ENCODE data around the gene AP2M1.

Gene AP2M1

DNA sequence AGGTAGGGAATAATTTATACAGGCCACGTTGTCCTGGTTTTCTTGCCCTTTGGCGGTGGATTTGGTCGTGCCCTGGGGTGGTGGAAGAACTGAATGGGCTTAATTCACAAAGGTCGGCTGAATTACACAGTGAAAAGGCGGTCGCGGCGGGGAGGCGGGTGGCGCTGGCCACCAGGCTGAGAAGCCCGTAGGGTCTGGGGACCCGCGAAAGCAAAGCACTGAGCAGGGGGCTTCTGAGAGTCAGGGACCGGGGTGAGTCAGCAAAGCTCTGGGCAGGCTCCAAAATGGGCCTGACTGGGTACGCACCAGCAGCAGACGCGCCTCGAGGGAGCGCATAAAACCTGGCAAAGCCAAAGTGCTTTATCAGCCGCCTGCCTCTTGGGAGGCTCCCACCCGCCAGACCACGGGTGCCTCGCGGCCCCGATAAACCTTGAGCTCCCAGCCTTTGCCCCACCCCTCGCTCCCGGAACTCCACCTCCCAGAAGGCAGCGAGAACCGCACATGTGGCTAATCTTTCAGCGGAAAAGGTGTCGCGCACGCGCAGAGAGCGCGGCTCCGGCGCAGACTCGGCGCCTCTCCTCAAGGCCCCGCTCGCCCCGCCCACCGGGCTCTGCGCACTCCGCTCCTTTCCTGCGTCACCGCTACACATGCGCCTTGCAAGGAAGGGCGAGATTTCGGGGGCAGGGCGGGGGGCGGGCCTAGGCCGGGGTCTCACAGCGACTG is 11.0 kb downstream of the AP2M1 start:
- peak; percentile 99 for DNase-seq (ENCODE audit: low read depth)
- peak overlapping the region; percentile 97 for H3K4me3 ChIP-seq (ENCODE audit: low read depth, low read length)
- TF ChIP-seq, protein P1, sequence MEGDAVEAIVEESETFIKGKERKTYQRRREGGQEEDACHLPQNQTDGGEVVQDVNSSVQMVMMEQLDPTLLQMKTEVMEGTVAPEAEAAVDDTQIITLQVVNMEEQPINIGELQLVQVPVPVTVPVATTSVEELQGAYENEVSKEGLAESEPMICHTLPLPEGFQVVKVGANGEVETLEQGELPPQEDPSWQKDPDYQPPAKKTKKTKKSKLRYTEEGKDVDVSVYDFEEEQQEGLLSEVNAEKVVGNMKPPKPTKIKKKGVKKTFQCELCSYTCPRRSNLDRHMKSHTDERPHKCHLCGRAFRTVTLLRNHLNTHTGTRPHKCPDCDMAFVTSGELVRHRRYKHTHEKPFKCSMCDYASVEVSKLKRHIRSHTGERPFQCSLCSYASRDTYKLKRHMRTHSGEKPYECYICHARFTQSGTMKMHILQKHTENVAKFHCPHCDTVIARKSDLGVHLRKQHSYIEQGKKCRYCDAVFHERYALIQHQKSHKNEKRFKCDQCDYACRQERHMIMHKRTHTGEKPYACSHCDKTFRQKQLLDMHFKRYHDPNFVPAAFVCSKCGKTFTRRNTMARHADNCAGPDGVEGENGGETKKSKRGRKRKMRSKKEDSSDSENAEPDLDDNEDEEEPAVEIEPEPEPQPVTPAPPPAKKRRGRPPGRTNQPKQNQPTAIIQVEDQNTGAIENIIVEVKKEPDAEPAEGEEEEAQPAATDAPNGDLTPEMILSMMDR (conservative IDR thresholded peaks at IDR 0.05; ENCODE audit: low read depth, low read length), result no peak

DNA sequence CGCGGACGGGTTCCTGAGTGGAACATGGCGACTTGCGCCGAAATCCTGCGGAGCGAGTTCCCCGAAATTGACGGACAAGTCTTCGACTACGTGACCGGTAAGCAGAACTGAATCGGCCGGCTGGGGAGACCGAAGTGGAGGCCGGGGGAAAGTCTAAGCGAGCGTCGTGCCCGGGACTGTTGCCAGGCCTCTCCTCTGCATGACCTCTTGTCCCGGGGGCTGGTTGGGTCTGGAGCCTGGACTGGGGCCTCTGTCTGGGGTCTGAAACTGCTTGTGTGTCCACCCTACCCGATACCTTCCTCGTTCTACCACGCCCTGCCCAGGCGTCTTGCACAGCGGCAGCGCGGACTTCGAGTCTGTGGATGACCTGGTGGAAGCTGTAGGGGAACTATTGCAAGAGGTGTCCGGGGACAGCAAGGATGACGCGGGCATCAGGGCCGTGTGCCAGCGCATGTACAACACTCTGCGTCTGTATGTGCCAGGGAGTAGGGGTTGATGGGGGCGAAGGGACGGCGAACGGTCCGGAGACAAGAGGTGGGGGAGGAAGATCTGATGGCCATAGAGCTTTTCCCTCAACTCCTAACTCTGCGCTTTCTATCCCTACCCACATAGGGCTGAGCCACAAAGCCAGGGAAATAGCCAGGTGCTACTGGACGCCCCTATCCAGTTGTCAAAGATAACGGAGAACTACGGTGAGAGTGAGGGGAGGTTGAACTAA is 11.7 kb downstream of the AP2M1 start, which contains the start of gene ABCF3:
Gene ABCF3 (plus strand): TSS at position 16 of the 718 bp plus-strand sequence. CDS start 9 bp downstream, at position 25.
- peak; percentile 49 for DNase-seq (ENCODE audit: low read depth)
- TF ChIP-seq, protein P1 (conservative IDR thresholded peaks at IDR 0.05; ENCODE audit: low read depth, low read length), result no peak
- H3K4me3 ChIP-seq (ENCODE audit: low read depth, low read length), result peak within 1 kb of the TSS; percentile 97

DNA sequence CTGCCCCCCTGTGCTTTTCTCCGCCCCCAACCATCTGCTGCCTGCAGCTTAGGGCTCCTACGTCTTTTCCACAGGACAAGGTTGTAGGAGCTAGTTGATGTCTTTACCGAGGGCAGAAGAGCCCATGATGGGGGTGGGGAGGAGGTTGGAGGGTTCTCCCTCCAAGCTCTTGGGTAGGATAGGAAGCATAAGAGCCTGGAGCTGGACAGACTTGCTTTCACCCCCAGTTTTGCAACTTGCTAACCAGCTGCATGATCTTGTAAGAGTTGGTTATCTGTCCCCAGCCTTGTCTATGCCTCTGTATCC is 12.2 kb downstream of the AP2M1 start:
- peak overlapping the region; percentile 97 for H3K4me3 ChIP-seq (ENCODE audit: low read depth, low read length)
- TF ChIP-seq, protein P1 (conservative IDR thresholded peaks at IDR 0.05; ENCODE audit: low read depth, low read length), result no peak

DNA sequence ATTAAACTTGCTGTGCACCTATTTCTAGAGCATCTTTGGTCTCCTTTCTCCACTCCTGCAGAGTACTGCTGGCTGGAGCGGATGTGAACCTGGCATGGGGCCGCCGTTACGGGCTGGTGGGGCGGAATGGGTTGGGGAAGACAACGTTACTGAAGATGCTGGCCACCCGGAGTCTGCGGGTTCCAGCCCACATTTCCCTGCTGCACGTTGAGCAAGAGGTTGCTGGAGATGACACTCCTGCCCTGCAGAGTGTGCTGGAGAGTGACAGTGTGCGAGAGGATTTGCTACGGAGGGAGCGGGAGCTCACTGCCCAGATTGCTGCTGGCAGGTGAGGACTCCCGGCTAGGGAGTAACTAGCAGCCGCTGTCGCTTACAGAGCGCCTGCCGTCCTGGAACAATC is 13.4 kb downstream of the AP2M1 start:
- no peak overlapping the region for H3K4me3 ChIP-seq (ENCODE audit: low read depth, low read length)
- TF ChIP-seq, protein P1 (conservative IDR thresholded peaks at IDR 0.05; ENCODE audit: low read depth, low read length), result no peak
- no peak for DNase-seq (ENCODE audit: low read depth)

More for the DNA sequence above, 12.2 kb downstream of the AP2M1 start:
- DNase-seq (ENCODE audit: low read depth), result no peak

DNA sequence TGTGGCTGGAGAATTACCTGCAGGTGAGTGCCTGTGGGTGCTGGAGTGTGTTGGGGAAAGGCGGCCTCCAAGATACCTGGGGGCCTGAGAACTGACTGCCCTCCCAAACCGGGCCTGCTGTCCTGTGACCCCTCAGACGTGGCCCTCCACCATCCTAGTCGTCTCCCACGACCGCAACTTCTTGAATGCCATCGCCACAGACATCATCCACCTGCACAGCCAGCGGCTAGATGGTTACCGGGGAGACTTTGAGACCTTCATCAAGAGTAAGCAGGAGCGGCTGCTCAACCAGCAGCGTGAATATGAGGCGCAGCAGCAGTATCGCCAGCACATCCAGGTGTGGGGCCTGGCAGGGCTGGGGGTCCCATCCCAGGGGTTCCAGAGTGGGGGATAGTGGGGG is 14.8 kb downstream of the AP2M1 start:
- TF ChIP-seq, protein P1 (conservative IDR thresholded peaks at IDR 0.05; ENCODE audit: low read depth, low read length), result no peak
- no peak for DNase-seq (ENCODE audit: low read depth)
- no peak overlapping the region for H3K4me3 ChIP-seq (ENCODE audit: low read depth, low read length)

DNA sequence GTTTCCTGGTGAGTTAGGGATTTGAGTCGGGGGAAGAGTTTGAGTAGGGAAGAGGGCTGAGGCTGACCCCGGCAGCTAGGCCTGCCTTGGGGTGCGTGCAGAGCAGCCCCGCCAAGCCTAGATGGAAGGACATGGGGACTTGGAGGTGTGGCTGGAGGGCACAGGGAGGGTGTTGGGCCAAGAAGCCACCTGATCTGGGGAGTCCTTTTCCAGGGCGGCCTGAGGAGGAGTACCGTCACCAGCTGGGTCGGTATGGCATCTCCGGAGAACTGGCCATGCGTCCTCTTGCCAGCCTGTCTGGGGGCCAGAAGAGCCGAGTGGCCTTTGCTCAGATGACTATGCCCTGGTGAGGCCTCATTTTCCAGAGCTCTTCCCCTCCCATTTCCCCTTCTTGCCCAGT is 18.2 kb downstream of the AP2M1 start:
- DNase-seq (ENCODE audit: low read depth), result no peak
- H3K4me3 ChIP-seq (ENCODE audit: low read depth, low read length), result no peak overlapping the region
- TF ChIP-seq, protein P1 (conservative IDR thresholded peaks at IDR 0.05; ENCODE audit: low read depth, low read length), result no peak
